ENCODE data around the gene ABCA4. TPM values are rescaled to one million over a fixed set of nuclear protein-coding genes. Genes with fewer than 3 reads are reported as not detected.

Gene ABCA4
- total and polyA plus RNA-seq, 8 donors, result 0.83 to 2.7 (median 1.6) TPM

- no peak for TF ChIP-seq CTCF (IDR thresholded peaks at IDR 0.05)
- no peaks in the 10 kb centered on the region for H3K36me3 ChIP-seq
- H3K4me3 ChIP-seq, result no peak overlapping the region
- H3K9me3 ChIP-seq, result no peaks in the 10 kb centered on the region
- DNase-seq (no peak), ATAC-seq (no peak)
- intact Hi-C loops (cut with DNase I), result no loop called here
- H3K27ac ChIP-seq, result no peak overlapping the region
- no peaks in the 10 kb centered on the region for H3K27me3 ChIP-seq
- H3K4me1 ChIP-seq, result no peaks in the 10 kb centered on the region
Measured at GRCh38 chr1:94084547-94084946, 36.4 kb downstream of the ABCA4 start.

GRCh38 chr1:94084085-94084484, 36.9 kb downstream of the ABCA4 start:
- TF ChIP-seq CTCF (IDR thresholded peaks at IDR 0.05), result no peak
- no peak overlapping the region for H3K4me3 ChIP-seq
- H3K27me3 ChIP-seq, result no peaks in the 10 kb centered on the region
- no peaks in the 10 kb centered on the region for H3K4me1 ChIP-seq
- no peaks in the 10 kb centered on the region for H3K9me3 ChIP-seq
- no peaks in the 10 kb centered on the region for H3K36me3 ChIP-seq
- DNase-seq (no peak), ATAC-seq (no peak)
- intact Hi-C loops (cut with DNase I), result no loop called here
- H3K27ac ChIP-seq, result no peak overlapping the region

GRCh38 chr1:94083681-94084080, 37.3 kb downstream of the ABCA4 start:
- ATAC-seq (no peak), DNase-seq (no peak)
- no peak overlapping the region for H3K27ac ChIP-seq
- no peak overlapping the region for H3K4me3 ChIP-seq
- no peaks in the 10 kb centered on the region for H3K4me1 ChIP-seq
- TF ChIP-seq CTCF (IDR thresholded peaks at IDR 0.05), result no peak
- no peaks in the 10 kb centered on the region for H3K36me3 ChIP-seq
- no peaks in the 10 kb centered on the region for H3K27me3 ChIP-seq
- intact Hi-C loops (cut with DNase I), result no loop called here
- no peaks in the 10 kb centered on the region for H3K9me3 ChIP-seq

- ATAC-seq, result no peak
- intact Hi-C loops (cut with DNase I), result no loop called here
- H3K36me3 ChIP-seq, result no peaks in the 10 kb centered on the region
Measured at GRCh38 chr1:94081566-94082344, 39.2 kb downstream of the ABCA4 start.

GRCh38 chr1:94079989-94080388, 41.0 kb downstream of the ABCA4 start:
- no peaks in the 10 kb centered on the region for H3K36me3 ChIP-seq
- DNase-seq, result no peak
- intact Hi-C loops (cut with DNase I), result no loop called here
- ATAC-seq, result no peak
- H3K4me3 ChIP-seq, result no peak overlapping the region
- no peak for TF ChIP-seq CTCF (IDR thresholded peaks at IDR 0.05)
- no peak overlapping the region for H3K27ac ChIP-seq
- no peaks in the 10 kb centered on the region for H3K27me3 ChIP-seq
- H3K9me3 ChIP-seq, result no peaks in the 10 kb centered on the region
- no peaks in the 10 kb centered on the region for H3K4me1 ChIP-seq

More at GRCh38 chr1:94081566-94082344, 39.2 kb downstream of the ABCA4 start:
- DNase-seq, result no peak
- Histone ChIP-seq H3K27ac (no peak overlapping the region), H3K27me3 (no peaks in the 10 kb centered on the region), H3K4me1 (no peaks in the 10 kb centered on the region), H3K4me3 (no peak overlapping the region), H3K9me3 (no peaks in the 10 kb centered on the region)
- TF ChIP-seq CTCF (IDR thresholded peaks at IDR 0.05), result no peak

All from left lung (tissue), 10 donors.